GM18867 (cell line): Measurements from ENCODE around the gene PACS2.
"Not testable (repeated sequence)": the region's sequence is repeated elsewhere in the genome, so short reads cannot be mapped to it uniquely, and the experiment has no call there.

Experiments
- ATAC-seq: cut with Tn5 transposase; IDR thresholded peaks from one replicate; pipeline ENCODE4 v1.9.1; 2021; ENCODE audit warnings: mild to moderate bottlenecking, moderate library complexity; ENCODE audit not compliant: unreplicated experiment

Gene PACS2

GRCh38 chr14:105314287-105315200, at the start of gene PACS2:
PACS2 (plus strand) TSS chr14:105314748; CDS start chr14:105314919, 171 bp downstream.
- peak; percentile 72 for ATAC-seq

GRCh38 chr14:105267820-105268548, 46.6 kb upstream of the PACS2 start:
- ATAC-seq = no peak

GRCh38 chr14:105268736-105269354, 45.7 kb upstream of the PACS2 start:
- ATAC-seq = no peak

- no peak for ATAC-seq
Observed at GRCh38 chr14:105269405-105269804, 45.1 kb upstream of the PACS2 start.

GRCh38 chr14:105271224-105271890, 43.2 kb upstream of the PACS2 start:
- ATAC-seq = no peak

GRCh38 chr14:105272623-105273022, 41.9 kb upstream of the PACS2 start:
- ATAC-seq = no peak

GRCh38 chr14:105273062-105273461, 41.5 kb upstream of the PACS2 start:
- ATAC-seq = no peak

GRCh38 chr14:105274637-105275036, 39.9 kb upstream of the PACS2 start:
- ATAC-seq = no peak

- no peak for ATAC-seq
Observed at GRCh38 chr14:105275267-105275946, 39.1 kb upstream of the PACS2 start.

- not testable (repeated sequence) for ATAC-seq
Observed at GRCh38 chr14:105277448-105277847, 37.1 kb upstream of the PACS2 start.

- ATAC-seq = no peak
Observed at GRCh38 chr14:105279642-105280361, 34.7 kb upstream of the PACS2 start.

- no peak for ATAC-seq
Observed at GRCh38 chr14:105280525-105280924, 34.0 kb upstream of the PACS2 start.

GRCh38 chr14:105281371-105282097, 33.0 kb upstream of the PACS2 start:
- ATAC-seq = no peak

GRCh38 chr14:105282098-105282725, 32.3 kb upstream of the PACS2 start:
- ATAC-seq = no peak

- ATAC-seq = no peak
Observed at GRCh38 chr14:105283028-105283427, 31.5 kb upstream of the PACS2 start.

- no peak for ATAC-seq
Observed at GRCh38 chr14:105283899-105284298, 30.6 kb upstream of the PACS2 start.

GRCh38 chr14:105285174-105285573, 29.4 kb upstream of the PACS2 start:
- ATAC-seq = no peak

GRCh38 chr14:105286759-105287144, 27.8 kb upstream of the PACS2 start:
- ATAC-seq = no peak
